ENCODE results near the gene HTR3E.
"Not testable (repeated sequence)": the region's sequence is repeated elsewhere in the genome, so short reads cannot be mapped to it uniquely, and the experiment has no call there.

GRCh38 chr3:184071142-184071541 lies 25.7 kb upstream of the HTR3E start:
- TF ChIP-seq, protein P1, sequence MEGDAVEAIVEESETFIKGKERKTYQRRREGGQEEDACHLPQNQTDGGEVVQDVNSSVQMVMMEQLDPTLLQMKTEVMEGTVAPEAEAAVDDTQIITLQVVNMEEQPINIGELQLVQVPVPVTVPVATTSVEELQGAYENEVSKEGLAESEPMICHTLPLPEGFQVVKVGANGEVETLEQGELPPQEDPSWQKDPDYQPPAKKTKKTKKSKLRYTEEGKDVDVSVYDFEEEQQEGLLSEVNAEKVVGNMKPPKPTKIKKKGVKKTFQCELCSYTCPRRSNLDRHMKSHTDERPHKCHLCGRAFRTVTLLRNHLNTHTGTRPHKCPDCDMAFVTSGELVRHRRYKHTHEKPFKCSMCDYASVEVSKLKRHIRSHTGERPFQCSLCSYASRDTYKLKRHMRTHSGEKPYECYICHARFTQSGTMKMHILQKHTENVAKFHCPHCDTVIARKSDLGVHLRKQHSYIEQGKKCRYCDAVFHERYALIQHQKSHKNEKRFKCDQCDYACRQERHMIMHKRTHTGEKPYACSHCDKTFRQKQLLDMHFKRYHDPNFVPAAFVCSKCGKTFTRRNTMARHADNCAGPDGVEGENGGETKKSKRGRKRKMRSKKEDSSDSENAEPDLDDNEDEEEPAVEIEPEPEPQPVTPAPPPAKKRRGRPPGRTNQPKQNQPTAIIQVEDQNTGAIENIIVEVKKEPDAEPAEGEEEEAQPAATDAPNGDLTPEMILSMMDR (IDR thresholded peaks at IDR 0.05; ENCODE audit: low read length): not testable (repeated sequence)
- TF ChIP-seq EZH2phosphoT487 (IDR thresholded peaks at IDR 0.05; ENCODE audit: low read length): not testable (repeated sequence)
